ENCODE measurements around the gene MDH1B.

Gene MDH1B

GRCh38 chr2:206701952-206702605 lies 63.0 kb downstream of the MDH1B start:
- H3K4me3 ChIP-seq (ENCODE audit: low read depth, low read length): no peak overlapping the region
- DNase-seq (ENCODE audit: low read depth): no peak

DNA sequence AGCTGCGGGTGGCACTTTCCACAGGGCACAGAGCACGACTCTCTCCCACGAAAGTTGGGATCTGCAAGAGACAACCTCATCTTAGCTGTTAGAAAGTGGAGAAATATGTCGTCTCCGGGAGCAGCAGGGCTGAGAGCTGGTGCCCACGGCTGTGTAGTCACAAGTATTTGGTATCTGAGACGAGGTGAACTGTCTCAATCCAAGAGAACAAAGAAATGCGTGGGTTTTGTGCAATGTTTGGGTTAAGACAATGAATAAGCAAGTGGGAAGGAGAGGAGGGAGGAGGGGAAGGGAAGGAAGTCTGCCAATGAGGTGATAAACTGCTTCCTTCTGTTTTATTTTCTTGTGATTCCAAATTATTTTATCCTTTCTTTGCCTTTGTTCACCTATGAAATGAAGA lies 65.0 kb downstream of the MDH1B start:
- H3K4me3 ChIP-seq (ENCODE audit: low read depth, low read length): no peak overlapping the region

GRCh38 chr2:206698811-206699210 lies 66.3 kb downstream of the MDH1B start:
- no peak overlapping the region for H3K4me3 ChIP-seq (ENCODE audit: low read depth, low read length)
- DNase-seq (ENCODE audit: low read depth): no peak

More for the DNA sequence above, 65.0 kb downstream of the MDH1B start:
- no peak for DNase-seq (ENCODE audit: low read depth)

- H3K4me3 ChIP-seq (ENCODE audit: low read depth, low read length): no peak overlapping the region
- DNase-seq (ENCODE audit: low read depth): no peak
Observed at GRCh38 chr2:206696910-206697309, 68.2 kb downstream of the MDH1B start.

GRCh38 chr2:206693399-206694137 lies 71.6 kb downstream of the MDH1B start:
- peak; percentile 8 for DNase-seq (ENCODE audit: low read depth)
- no peak overlapping the region for H3K4me3 ChIP-seq (ENCODE audit: low read depth, low read length)

GRCh38 chr2:206692971-206693370 lies 72.2 kb downstream of the MDH1B start:
- DNase-seq (ENCODE audit: low read depth): no peak
- no peak overlapping the region for H3K4me3 ChIP-seq (ENCODE audit: low read depth, low read length)

DNA sequence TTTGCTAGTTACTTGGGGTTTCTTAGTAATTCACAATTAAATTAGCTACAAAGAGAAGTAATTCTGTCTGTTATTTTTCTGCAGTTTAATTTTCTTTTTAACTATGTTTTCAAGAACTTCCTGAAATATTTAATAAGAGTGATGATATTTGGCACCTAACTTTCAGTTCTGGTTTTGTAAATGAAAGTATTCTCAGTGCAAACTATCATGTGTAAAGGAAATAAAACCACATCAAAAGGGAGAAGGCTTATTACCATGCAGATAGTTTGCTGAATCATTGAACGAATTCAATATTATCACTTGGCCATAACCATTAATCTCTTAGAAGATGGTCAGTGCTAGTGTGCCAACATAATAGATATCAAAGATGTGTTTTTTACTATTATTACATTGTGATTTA lies 76.1 kb downstream of the MDH1B start:
- no peak overlapping the region for H3K4me3 ChIP-seq (ENCODE audit: low read depth, low read length)
- DNase-seq (ENCODE audit: low read depth): no peak

DNA sequence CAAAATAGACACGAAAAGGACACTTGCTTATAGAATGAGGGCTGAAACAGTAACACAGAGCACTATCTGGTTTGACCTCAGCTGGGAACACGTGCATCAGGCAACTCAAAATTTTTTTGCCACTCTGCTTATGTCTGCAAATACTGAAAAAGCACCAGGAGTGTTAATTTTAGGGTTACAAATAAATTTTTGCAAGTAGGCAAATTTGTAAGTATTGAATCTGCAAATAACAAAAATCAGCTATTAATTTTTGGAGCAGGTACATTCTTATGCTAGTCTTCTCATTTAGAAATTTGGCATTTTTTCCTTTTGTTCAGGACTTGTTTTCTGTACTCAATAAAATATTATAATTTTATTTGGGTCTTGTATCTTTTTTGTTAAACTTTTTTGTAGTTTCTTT lies 76.7 kb downstream of the MDH1B start:
- H3K4me3 ChIP-seq (ENCODE audit: low read depth, low read length): no peak overlapping the region
- DNase-seq (ENCODE audit: low read depth): no peak

All from skeletal muscle cell (primary cell).